Measurements from ENCODE around the gene TTC16.

The TTC16 gene, protein sequence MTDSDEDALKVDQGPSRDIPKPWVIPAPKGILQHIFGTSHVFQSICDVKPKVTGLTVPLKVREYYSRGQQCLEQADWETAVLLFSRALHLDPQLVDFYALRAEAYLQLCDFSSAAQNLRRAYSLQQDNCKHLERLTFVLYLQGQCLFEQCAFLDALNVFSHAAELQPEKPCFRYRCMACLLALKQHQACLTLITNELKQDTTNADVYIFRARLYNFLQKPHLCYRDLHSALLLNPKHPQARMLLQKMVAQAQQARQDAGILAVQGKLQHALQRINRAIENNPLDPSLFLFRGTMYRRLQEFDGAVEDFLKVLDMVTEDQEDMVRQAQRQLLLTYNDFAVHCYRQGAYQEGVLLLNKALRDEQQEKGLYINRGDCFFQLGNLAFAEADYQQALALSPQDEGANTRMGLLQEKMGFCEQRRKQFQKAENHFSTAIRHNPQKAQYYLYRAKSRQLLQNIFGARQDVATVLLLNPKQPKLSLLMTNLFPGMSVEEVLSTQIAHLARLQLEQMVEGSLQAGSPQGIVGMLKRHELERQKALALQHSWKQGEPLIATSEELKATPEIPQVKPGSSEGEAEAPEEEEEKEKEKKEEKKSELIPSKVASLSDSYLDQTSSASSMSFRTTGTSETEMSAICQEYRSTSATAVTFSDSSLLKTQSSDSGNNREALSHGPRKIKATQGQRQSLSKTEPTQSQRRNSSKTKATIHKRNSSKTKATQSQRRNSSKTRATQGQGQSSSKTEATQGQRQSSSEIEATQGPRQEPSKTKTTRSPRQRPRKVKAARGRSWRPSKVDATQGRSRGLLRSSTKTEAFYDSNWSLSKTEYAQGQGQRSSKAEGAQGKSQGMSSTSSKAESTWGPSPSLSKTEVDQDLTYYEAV

DNA sequence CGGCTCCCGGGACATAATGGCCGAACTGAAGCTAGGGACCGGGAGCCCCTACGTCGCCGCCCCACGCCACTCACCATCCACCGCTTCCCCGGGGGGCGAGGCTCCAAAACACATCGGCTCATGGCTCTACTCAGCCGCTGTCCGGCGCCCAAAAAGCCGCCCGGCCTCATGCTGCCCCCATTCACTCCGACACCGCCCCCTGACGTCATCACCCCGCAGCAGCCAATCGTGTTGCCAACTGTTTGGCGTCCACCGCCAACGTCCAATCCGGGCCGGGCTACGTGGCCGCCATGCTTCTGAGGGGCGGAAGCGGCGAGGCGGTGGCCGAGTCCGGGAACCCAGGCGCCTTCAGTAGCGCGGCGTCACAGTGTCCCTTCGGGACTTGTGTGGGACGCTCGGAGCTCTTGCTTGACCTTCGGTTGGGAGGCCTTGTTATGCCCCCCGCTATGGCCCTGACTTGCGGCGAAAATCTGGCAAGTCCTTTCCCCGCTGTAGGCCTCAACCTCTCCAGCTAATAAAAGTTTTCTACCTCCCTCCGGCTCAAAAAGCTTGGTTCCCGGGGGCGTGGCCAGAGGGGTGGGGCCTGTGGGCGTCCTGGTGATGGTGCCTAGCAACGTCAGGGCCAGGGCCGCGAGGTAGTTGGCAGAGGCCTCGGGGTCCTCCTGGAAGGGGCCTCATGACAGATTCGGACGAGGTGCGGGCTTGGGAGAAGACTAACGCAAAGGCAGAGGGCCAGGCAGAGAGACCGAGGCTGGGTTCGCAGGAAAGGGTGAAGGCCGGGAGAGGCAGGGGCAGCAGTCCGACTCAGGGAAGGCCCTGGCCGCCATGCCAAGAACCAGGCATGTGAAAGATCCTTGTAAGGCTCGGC, at the start of gene TTC16, which contains the start of gene PTRH1:
Gene TTC16 (plus strand): TSS at position 610 of the 868 bp plus-strand sequence. CDS start 67 bp downstream, at position 677.
Gene PTRH1 (minus strand): TSS at position 194 of the 868 bp plus-strand sequence. CDS start 24 bp downstream, at position 170.
- DNase-seq (ENCODE audit: low read depth): peak; percentile 50

- DNase-seq (ENCODE audit: low read depth): no peak
These were observed 48.6 kb upstream of the TTC16 start for GRCh38 chr9:127667127-127667844.

DNA sequence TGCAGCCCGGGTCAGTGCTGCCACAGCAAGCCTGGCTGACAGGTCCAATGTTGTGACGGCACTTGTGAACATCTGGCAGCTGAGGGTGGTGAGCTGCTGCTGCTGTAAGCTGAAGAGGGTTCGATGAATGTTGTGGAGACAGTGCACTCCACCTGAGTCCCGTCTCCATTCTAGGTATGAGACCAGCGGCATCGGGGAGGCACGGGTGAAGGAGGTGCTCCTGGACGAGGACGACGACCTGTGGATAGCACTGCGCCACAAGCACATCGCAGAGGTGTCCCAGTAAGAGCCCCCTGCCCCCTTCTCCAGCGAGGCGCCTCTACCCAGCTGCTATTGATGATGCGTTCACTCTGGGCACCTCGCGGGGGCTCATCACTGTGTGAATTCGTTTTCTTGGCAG, 48.0 kb upstream of the TTC16 start:
- DNase-seq (ENCODE audit: low read depth): no peak

DNA sequence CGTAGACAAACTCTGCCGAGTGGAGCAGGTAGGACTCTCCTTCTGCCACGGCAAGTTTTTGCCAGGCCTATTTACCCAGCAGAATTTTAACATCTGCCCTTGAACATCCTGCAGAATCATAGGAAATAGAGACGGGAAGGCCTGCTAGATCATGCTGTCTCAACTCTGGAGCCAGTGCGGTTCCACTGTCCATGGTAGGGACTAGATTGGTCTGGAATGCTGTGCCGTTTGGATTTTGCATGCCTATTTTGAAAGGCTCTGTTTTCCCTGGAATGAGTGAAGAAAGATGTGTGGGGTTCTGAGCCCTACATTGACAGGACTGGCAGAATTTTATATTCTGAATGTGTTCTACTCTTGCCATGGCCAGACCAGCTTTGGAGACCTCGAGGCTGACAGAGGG, 42.6 kb upstream of the TTC16 start:
- no peak for DNase-seq (ENCODE audit: low read depth)

- no peak for DNase-seq (ENCODE audit: low read depth)
These were observed 39.2 kb upstream of the TTC16 start for GRCh38 chr9:127676638-127677037.

- no peak for DNase-seq (ENCODE audit: low read depth)
These were observed 36.4 kb upstream of the TTC16 start for GRCh38 chr9:127679506-127679905.

DNA sequence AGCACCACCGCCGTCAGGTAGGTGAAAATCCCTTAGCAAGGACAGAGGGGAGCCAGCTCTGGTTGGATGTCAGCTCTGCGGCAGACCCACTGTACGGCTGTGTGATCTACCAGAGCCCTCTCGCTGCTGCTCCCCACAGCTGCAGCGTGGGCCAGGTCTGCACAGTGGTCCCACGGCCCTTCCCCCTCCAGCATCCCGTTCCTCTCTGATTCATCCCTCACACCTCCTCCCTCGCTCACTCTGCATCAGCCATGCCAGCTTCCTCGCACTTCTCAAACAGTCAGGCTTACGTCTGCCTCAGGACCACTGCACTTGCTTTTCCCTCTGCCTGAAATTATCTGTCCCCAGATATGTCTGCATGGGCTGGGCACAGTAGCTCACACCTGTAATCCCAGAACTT, 35.7 kb upstream of the TTC16 start:
- DNase-seq (ENCODE audit: low read depth): no peak

- DNase-seq (ENCODE audit: low read depth): no peak
These were observed 35.0 kb upstream of the TTC16 start for GRCh38 chr9:127680846-127681245.

- no peak for DNase-seq (ENCODE audit: low read depth)
These were observed 33.3 kb upstream of the TTC16 start for GRCh38 chr9:127682351-127683136.

DNA sequence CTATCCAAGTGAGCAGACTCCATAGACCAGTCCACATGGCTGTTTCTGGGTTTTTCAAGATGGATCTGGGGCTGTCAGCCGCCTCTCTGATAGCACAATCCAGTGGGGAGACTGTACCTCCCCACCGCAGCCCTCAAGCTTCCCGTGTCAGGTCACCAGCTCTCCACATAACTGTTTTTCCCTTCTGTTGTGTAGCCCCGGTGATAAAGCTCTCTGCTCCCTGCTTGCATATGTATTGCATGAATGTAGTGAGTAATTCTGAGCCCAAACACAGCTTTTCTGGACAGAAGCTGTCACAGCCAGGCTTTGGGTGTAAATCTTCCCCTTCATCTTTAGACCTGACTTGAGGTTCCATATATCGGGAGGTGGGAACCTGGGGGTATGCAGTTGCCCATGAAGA, 32.2 kb upstream of the TTC16 start:
- DNase-seq (ENCODE audit: low read depth): no peak

DNA sequence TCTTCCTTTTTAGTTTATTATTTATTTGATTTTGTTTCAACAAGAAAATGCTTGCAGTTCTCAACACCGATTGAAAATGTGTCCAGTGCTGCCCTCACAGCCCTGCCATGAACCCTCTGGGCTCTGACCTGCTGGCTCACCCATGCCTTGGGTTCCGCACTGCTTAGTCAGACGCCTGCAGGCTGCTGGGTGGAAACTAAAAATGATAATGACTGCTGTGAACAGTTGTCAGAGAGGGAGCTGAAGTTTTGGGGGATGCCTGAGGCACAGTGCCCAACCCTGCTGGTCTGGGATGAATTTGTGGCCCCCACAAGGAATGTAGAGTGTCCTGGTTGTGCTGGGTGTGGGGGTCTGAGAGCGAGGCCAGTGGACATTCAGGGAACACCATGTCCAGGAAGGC, 31.3 kb upstream of the TTC16 start:
- DNase-seq (ENCODE audit: low read depth): no peak

DNA sequence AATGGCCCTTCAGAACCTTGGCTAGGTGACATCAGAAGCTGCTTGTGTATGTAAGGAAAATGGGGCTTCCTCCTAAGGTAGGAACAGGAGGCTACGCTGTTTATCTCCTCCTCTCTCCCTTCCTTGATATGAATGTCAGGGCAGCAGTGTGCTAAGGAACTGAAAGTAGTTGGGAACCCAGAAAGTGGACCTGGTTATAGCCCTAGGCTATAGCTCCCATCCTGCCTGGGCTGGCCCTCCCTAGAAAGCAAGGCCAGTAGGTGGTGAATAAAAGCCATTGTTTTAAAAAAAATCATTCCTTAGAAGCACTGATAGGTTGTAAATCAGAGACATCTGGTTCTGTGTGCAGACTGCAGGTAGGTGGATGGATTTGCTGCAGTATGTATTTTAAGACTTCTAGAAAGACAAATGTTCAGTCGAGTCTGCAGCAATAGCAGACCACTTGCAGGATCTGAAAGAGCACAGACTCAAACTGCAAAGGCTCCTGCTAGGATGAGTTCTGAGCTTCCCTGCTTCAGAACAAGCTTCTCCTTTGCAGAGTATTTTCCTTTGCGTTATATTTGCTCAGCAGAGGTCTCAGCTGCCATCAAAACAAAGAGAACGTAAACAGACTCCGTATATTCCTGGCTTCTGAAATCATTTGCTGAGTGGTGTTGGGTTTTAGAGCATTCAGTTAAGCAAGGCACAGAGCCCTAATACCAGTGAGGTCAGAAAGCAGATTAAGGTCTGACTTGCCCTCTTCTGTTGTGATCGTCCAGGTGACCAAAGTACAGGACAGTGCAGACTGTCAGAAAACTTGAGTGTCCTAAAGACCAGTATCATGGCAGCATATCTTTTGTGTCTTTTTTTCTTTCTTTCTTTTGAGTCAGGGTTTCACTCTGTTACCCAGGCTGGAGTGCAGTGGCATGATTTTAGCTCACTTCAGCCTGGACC, 29.2 kb upstream of the TTC16 start:
- DNase-seq (ENCODE audit: low read depth): no peak

DNA sequence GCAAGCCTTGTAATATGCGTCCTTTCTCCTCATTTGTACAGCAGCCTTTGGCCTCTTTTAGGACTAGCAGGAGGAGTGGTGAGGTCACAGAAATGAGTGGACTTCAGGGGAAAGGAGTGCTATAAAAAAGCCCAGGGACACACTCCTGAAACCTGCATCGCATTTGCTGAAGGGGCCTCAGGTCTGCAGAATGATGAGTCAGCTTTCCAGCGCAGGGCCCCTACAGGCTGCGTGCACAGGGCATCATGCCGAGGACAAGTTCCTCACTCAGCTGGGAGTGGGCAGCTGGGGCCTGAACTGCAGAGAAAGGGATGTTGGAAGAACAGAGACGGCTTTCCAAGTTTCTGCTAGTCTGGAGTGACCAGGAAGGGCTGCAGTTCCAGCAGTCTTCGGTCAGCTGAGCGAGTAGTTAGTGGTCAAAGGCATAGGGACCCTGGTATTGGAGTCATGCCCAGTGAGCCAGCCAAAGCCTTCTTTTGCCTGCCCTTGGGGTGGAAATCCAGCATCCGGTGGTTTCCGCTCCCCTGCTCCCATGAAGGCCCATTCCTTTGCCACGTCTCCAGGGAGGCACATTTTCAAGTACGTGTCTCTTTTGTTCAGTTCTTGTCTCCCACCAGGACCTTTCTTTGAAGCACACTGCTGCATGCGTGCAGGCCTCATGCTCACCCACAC, 26.4 kb upstream of the TTC16 start:
- DNase-seq (ENCODE audit: low read depth): no peak

- no peak for DNase-seq (ENCODE audit: low read depth)
These were observed 25.1 kb upstream of the TTC16 start for GRCh38 chr9:127690735-127691134.

- no peak for DNase-seq (ENCODE audit: low read depth)
These were observed 23.8 kb upstream of the TTC16 start for GRCh38 chr9:127692071-127692470.

GRCh38 chr9:127693143-127693542, 22.7 kb upstream of the TTC16 start:
- no peak for DNase-seq (ENCODE audit: low read depth)

- no peak for DNase-seq (ENCODE audit: low read depth)
These were observed 22.2 kb upstream of the TTC16 start for GRCh38 chr9:127693697-127694096.

- DNase-seq (ENCODE audit: low read depth): no peak
These were observed 20.8 kb upstream of the TTC16 start for GRCh38 chr9:127694890-127695720.
